ENCODE data around the gene HDAC5. TPM values are rescaled to one million over a fixed set of nuclear protein-coding genes. Genes with fewer than 3 reads are reported as not detected.

Gene HDAC5
- total and polyA plus RNA-seq, 3 donors from 2014 or later: 43.3 to 141 (median 94.1) TPM

- peaks cover 35% of the 10 kb centered on the region for H3K4me1 ChIP-seq
- intact Hi-C loops (cut with DNase I; ENCODE audit: low total_unique reads): no loop called here
- no peak for DNase-seq
- no peaks in the 10 kb centered on the region for H3K36me3 ChIP-seq (ENCODE audit: low read depth, missing control alignments)
- no peaks in the 10 kb centered on the region for H3K27me3 ChIP-seq
- H3K9me3 ChIP-seq: no peaks in the 10 kb centered on the region
- H3K4me3 ChIP-seq: no peak overlapping the region
- TF ChIP-seq POLR2A (IDR thresholded peaks at IDR 0.05) (no peak), CTCF (IDR thresholded peaks at IDR 0.05) (no peak)
- 83 to 86% methylated on average over 8 of the region's 8 CpGs for WGBS, 2 donors
- peak overlapping the region; percentile 83 to 84 for H3K27ac ChIP-seq
These were observed 28.6 kb downstream of the HDAC5 start for GRCh38 chr17:44094701-44095387.

- no peak overlapping the region for H3K4me3 ChIP-seq
- intact Hi-C loops (cut with DNase I; ENCODE audit: low total_unique reads): no loop called here
- H3K27me3 ChIP-seq: no peaks in the 10 kb centered on the region
- DNase-seq: no peak
- no peak for TF ChIP-seq POLR2A (IDR thresholded peaks at IDR 0.05)
- no peak for TF ChIP-seq CTCF (IDR thresholded peaks at IDR 0.05)
- WGBS, 2 donors: 83 to 87% methylated on average over 10 to 21 of the region's 21 CpGs
- no peak overlapping the region for H3K27ac ChIP-seq
- H3K9me3 ChIP-seq: no peaks in the 10 kb centered on the region
- H3K4me1 ChIP-seq: peaks cover 35% of the 10 kb centered on the region
- no peaks in the 10 kb centered on the region for H3K36me3 ChIP-seq (ENCODE audit: low read depth, missing control alignments)
These were observed 30.1 kb downstream of the HDAC5 start for GRCh38 chr17:44093231-44093900.

GRCh38 chr17:44092051-44092450, 31.4 kb downstream of the HDAC5 start:
- Histone ChIP-seq H3K9me3 (no peaks in the 10 kb centered on the region), H3K4me3 (no peak overlapping the region), H3K36me3 (ENCODE audit: low read depth, missing control alignments) (no peaks in the 10 kb centered on the region), H3K27ac (no peak overlapping the region), H3K27me3 (no peaks in the 10 kb centered on the region), H3K4me1 (peaks cover 28% of the 10 kb centered on the region)
- intact Hi-C loops (cut with DNase I; ENCODE audit: low total_unique reads): no loop called here
- TF ChIP-seq POLR2A (IDR thresholded peaks at IDR 0.05) (no peak), CTCF (IDR thresholded peaks at IDR 0.05) (no peak)
- no peak for DNase-seq
- 79 to 89% methylated on average over 11 of the region's 11 CpGs for WGBS, 2 donors

GRCh38 chr17:44091200-44091997, 32.0 kb downstream of the HDAC5 start:
- no peak for TF ChIP-seq POLR2A (IDR thresholded peaks at IDR 0.05)
- TF ChIP-seq CTCF (IDR thresholded peaks at IDR 0.05): no peak
- Histone ChIP-seq H3K36me3 (ENCODE audit: low read depth, missing control alignments) (no peaks in the 10 kb centered on the region), H3K9me3 (no peaks in the 10 kb centered on the region), H3K4me3 (no peak overlapping the region), H3K4me1 (peaks cover 25% of the 10 kb centered on the region), H3K27me3 (no peaks in the 10 kb centered on the region), H3K27ac (no peak overlapping the region)
- WGBS, 2 donors: 76 to 84% methylated on average over 12 to 14 of the region's 14 CpGs
- DNase-seq: no peak
- intact Hi-C loops (cut with DNase I; ENCODE audit: low total_unique reads): no loop called here
